HFF-Myc (cell line): ENCODE measurements around the gene FERMT1.

Experiments used
- DNase-seq: peaks from one replicate; pipeline ENCODE4 v3.0.0-alpha.2; 2011; ENCODE audit warnings: low read depth; ENCODE audit errors: extremely low read depth
- H3K4me3 ChIP-seq: replicated peaks from 2 replicates; pipeline ENCODE4 v1.5.1; 2011; ENCODE audit warnings: low read depth, mild to moderate bottlenecking, control low read depth, low read length
- CTCF ChIP-seq: IDR thresholded peaks from 2 replicates; pipeline ENCODE4 v1.5.1; 2012; ENCODE audit warnings: mild to moderate bottlenecking, low read depth, low read length, control low read depth; ENCODE audit errors: missing control alignments

FERMT1 gene

GRCh38 chr20:6130045-6130444, 7.2 kb upstream of the FERMT1 start:
- TF ChIP-seq CTCF = no peak
- DNase-seq = no peak
- no peak overlapping the region for H3K4me3 ChIP-seq

GRCh38 chr20:6127825-6128224, 5.0 kb upstream of the FERMT1 start:
- no peak for TF ChIP-seq CTCF
- H3K4me3 ChIP-seq = no peak overlapping the region
- DNase-seq = no peak

GRCh38 chr20:6126846-6127245, 4.0 kb upstream of the FERMT1 start:
- no peak for DNase-seq
- no peak overlapping the region for H3K4me3 ChIP-seq
- TF ChIP-seq CTCF = no peak

- DNase-seq = no peak
- TF ChIP-seq CTCF = no peak
- peak overlapping the region; percentile 72 for H3K4me3 ChIP-seq
These were observed 802 bp upstream of the FERMT1 start for GRCh38 chr20:6123649-6124014.

- H3K4me3 ChIP-seq = peak overlapping the region; percentile 72
- DNase-seq = no peak
- no peak for TF ChIP-seq CTCF
These were observed 538 bp downstream of the FERMT1 start for GRCh38 chr20:6122111-6122872.

GRCh38 chr20:6121504-6121903, 1.3 kb downstream of the FERMT1 start:
- no peak for DNase-seq
- TF ChIP-seq CTCF = no peak
- peak overlapping the region; percentile 72 for H3K4me3 ChIP-seq
